RPMI7951 (cell line): ENCODE measurements around the gene MAPK8IP2. TPM values are rescaled to one million over a fixed set of nuclear protein-coding genes. Genes with fewer than 3 reads are reported as not detected.
"Not testable (repeated sequence)": the region's sequence is repeated elsewhere in the genome, so short reads cannot be mapped to it uniquely, and the experiment has no call there.

Source experiments
- DNase-seq: peaks from one replicate; pipeline ENCODE4 v3.0.0-alpha.2; 2012; ENCODE audit warnings: low read depth
- total RNA-seq: library from RNA; depleted of rRNA; stranded (reverse); fragments of >200 nt; shearing (Covaris generic); gene quantifications from 2 replicates; pipeline ENCODE4 v1.2.3, GENCODE V29; 2014; rRNA removed

Gene MAPK8IP2
- total RNA-seq, 1 experiment from 2014 or later = under 0.01 TPM

GRCh38 chr22:50635591-50635990 lies 35.0 kb downstream of the MAPK8IP2 start:
- no peak for DNase-seq

- DNase-seq = not testable (repeated sequence)
Measured at GRCh38 chr22:50640296-50640695, 39.7 kb downstream of the MAPK8IP2 start.

GRCh38 chr22:50640857-50641647 lies 40.5 kb downstream of the MAPK8IP2 start:
- DNase-seq = no peak

- no peak for DNase-seq
Measured at GRCh38 chr22:50641696-50642607, 41.4 kb downstream of the MAPK8IP2 start.

- not testable (repeated sequence) for DNase-seq
Measured at GRCh38 chr22:50643021-50643820, 42.6 kb downstream of the MAPK8IP2 start.

GRCh38 chr22:50643821-50644101 lies 43.2 kb downstream of the MAPK8IP2 start:
- not testable (repeated sequence) for DNase-seq

GRCh38 chr22:50653256-50653655 lies 52.7 kb downstream of the MAPK8IP2 start:
- no peak for DNase-seq

GRCh38 chr22:50654664-50655063 lies 54.1 kb downstream of the MAPK8IP2 start:
- DNase-seq = not testable (repeated sequence)

GRCh38 chr22:50656122-50657070 lies 55.8 kb downstream of the MAPK8IP2 start:
- peak; percentile 78 for DNase-seq

GRCh38 chr22:50657925-50658324 lies 57.3 kb downstream of the MAPK8IP2 start:
- DNase-seq = no peak

GRCh38 chr22:50659711-50660110 lies 59.1 kb downstream of the MAPK8IP2 start:
- DNase-seq = not testable (repeated sequence)

- no peak for DNase-seq
Measured at GRCh38 chr22:50660306-50660705, 59.7 kb downstream of the MAPK8IP2 start.

Other genes with a start within 250 kb of the MAPK8IP2 start
- gene SBF1, start 125.8 kb upstream of the MAPK8IP2 start, total RNA-seq = 21.5 and 34.1 TPM in 2 replicates
- gene ADM2, start 119.2 kb upstream of the MAPK8IP2 start, total RNA-seq = 0.20 and 0.24 TPM in 2 replicates
- 0.12 TPM in 1 of 2 replicates, not detected in the other for gene MIOX, start 113.9 kb upstream of the MAPK8IP2 start, total RNA-seq
- 20.5 and 24.9 TPM in 2 replicates for gene LMF2, start 93.1 kb upstream of the MAPK8IP2 start, total RNA-seq
- 53.3 and 61.6 TPM in 2 replicates for gene NCAPH2, start 92.6 kb upstream of the MAPK8IP2 start, total RNA-seq
- 5.0 and 9.2 TPM in 2 replicates for gene SCO2, start 75.2 kb upstream of the MAPK8IP2 start, total RNA-seq
- gene TYMP, start 70.8 kb upstream of the MAPK8IP2 start, total RNA-seq = 16.5 and 27.5 TPM in 2 replicates
- gene KLHDC7B, start 54.9 kb upstream of the MAPK8IP2 start, total RNA-seq = not detected in 2 replicates
- gene SYCE3, start 37.9 kb upstream of the MAPK8IP2 start, total RNA-seq = not detected in 2 replicates
- gene CPT1B, start 22.4 kb upstream of the MAPK8IP2 start, total RNA-seq = 4.8 and 5.0 TPM in 2 replicates
- gene CHKB, start 17.9 kb upstream of the MAPK8IP2 start, total RNA-seq = 24.2 and 26.1 TPM in 2 replicates
- 8.1 and 14.5 TPM in 2 replicates for gene ARSA, start 27.4 kb downstream of the MAPK8IP2 start, total RNA-seq
- 0.10 and 0.12 TPM in 2 replicates for gene SHANK3, start 72.0 kb downstream of the MAPK8IP2 start, total RNA-seq
- gene ACR, start 137.4 kb downstream of the MAPK8IP2 start, total RNA-seq = not detected in 2 replicates
- gene RABL2B, start 182.8 kb downstream of the MAPK8IP2 start, total RNA-seq = 6.4 and 6.8 TPM in 2 replicates